ENCODE measurements around the gene MAN2A2.

MAN2A2 gene

DNA sequence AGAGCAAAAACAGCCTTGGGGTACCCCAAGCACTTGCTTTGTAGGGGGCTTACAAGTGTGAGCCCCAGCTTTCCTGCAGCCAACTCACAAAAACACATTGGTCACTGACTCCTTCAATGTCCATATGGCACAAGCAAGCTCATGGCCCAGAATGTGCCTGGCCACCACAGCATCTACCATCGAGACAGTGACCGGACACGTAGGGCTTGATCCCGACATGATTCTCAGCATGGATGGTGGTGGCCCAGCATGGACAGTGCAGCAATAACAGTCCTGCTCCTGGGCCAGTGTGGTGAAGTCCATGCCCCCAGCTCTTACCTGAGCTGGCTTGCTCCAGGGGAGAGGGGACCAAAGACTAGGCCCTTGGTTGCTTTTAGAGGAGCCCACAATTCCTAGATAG is 37.9 kb downstream of the MAN2A2 start:
- TF ChIP-seq TARDBP (IDR thresholded peaks at IDR 0.05) (no peak), ARNT (IDR thresholded peaks at IDR 0.05) (no peak), SUZ12 (IDR thresholded peaks at IDR 0.05) (no peak), SP1 (IDR thresholded peaks at IDR 0.05) (no peak), BHLHE40 (IDR thresholded peaks at IDR 0.05; ENCODE audit: borderline replicate concordance) (no peak), FOXM1 (IDR thresholded peaks at IDR 0.05; ENCODE audit: borderline replicate concordance) (no peak), L3MBTL2 (conservative IDR thresholded peaks at IDR 0.05) (no peak), ELF4 (IDR thresholded peaks at IDR 0.05) (no peak), CTBP1 (IDR thresholded peaks at IDR 0.05; ENCODE audit: borderline replicate concordance) (no peak), HDGF (IDR thresholded peaks at IDR 0.05; ENCODE audit: borderline replicate concordance) (no peak), FOXA1 (IDR thresholded peaks at IDR 0.05) (no peak), FOXK2 (IDR thresholded peaks at IDR 0.05) (no peak), ZNF384 (IDR thresholded peaks at IDR 0.05) (no peak), LEF1 (IDR thresholded peaks at IDR 0.05; ENCODE audit: borderline replicate concordance) (no peak), NFRKB (IDR thresholded peaks at IDR 0.05) (no peak)
- TF ChIP-seq, protein P1, sequence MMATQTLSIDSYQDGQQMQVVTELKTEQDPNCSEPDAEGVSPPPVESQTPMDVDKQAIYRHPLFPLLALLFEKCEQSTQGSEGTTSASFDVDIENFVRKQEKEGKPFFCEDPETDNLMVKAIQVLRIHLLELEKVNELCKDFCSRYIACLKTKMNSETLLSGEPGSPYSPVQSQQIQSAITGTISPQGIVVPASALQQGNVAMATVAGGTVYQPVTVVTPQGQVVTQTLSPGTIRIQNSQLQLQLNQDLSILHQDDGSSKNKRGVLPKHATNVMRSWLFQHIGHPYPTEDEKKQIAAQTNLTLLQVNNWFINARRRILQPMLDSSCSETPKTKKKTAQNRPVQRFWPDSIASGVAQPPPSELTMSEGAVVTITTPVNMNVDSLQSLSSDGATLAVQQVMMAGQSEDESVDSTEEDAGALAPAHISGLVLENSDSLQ (IDR thresholded peaks at IDR 0.05), result no peak
- CTCF ChIA-PET, result interaction anchor here (3.1 kb wide), 1 partner anchor 9 kb away, joined by 13 read pairs; the partner anchor contains the start of gene HDDC3
- no peak for DNase-seq (ENCODE audit: extremely low spot score)
- POLR2A ChIA-PET, result interaction anchor here (1.3 to 4.0 kb wide), 2 partner anchors 9 to 13 kb away, joined by 6 to 21 read pairs; partner anchors contain the start of genes HDDC3 and RCCD1

DNA sequence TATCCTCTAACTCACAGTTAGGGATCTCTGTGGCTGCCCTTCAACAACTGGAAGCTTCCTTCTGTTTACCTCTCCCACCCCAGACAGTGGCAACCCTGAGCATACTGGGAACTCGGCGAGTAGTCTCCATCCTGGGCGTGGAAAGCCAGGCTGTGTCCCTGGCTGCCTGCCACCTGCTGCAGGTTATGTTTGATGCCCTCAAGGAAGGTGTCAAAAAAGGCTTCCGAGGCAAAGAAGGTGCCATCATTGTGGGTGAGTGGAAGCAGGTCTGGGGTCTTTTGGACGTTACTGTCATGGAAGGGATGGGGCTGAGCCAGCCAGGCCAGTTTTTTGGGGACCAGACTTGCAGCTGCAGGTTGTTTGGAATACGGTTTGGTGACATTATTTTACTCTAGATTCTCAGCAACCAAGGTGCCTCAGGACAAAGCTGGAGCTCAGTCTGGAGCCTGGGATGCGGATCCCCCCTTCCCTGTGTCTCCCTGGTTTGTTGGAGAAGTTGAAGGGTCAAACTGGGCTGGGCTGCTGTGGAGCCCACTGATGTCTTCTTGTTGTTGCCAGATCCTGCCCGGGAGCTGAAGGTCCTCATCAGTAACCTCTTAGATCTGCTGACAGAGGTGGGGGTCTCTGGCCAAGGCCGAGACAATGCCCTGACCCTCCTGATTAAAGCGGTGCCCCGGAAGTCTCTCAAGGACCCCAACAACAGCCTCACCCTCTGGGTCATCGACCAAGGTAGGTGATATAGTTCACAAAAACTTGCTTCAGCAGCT is 39.4 kb downstream of the MAN2A2 start:
- no peak for TF ChIP-seq ARNT (IDR thresholded peaks at IDR 0.05)
- TF ChIP-seq SP1 (IDR thresholded peaks at IDR 0.05), result no peak
- TF ChIP-seq HDGF (IDR thresholded peaks at IDR 0.05; ENCODE audit: borderline replicate concordance), result no peak
- no peak for TF ChIP-seq ZNF384 (IDR thresholded peaks at IDR 0.05)
- TF ChIP-seq FOXA1 (IDR thresholded peaks at IDR 0.05), result no peak
- TF ChIP-seq NFRKB (IDR thresholded peaks at IDR 0.05), result no peak
- no peak for TF ChIP-seq BHLHE40 (IDR thresholded peaks at IDR 0.05; ENCODE audit: borderline replicate concordance)
- no peak for TF ChIP-seq SUZ12 (IDR thresholded peaks at IDR 0.05)
- no peak for TF ChIP-seq FOXK2 (IDR thresholded peaks at IDR 0.05)
- no peak for TF ChIP-seq TARDBP (IDR thresholded peaks at IDR 0.05)
- no peak for TF ChIP-seq CTBP1 (IDR thresholded peaks at IDR 0.05; ENCODE audit: borderline replicate concordance)
- TF ChIP-seq ELF4 (IDR thresholded peaks at IDR 0.05), result no peak
- TF ChIP-seq LEF1 (IDR thresholded peaks at IDR 0.05; ENCODE audit: borderline replicate concordance), result no peak
- no peak for TF ChIP-seq FOXM1 (IDR thresholded peaks at IDR 0.05; ENCODE audit: borderline replicate concordance)
- TF ChIP-seq, protein P1 (IDR thresholded peaks at IDR 0.05), result no peak
- TF ChIP-seq L3MBTL2 (conservative IDR thresholded peaks at IDR 0.05), result no peak
- DNase-seq (ENCODE audit: extremely low spot score), result no peak
- POLR2A ChIA-PET, result interaction anchor here (1.5 to 4.0 kb wide), 3 partner anchors 10 to 12 kb away, joined by 5 to 21 read pairs (median 5); partner anchors contain the start of genes HDDC3 and RCCD1
- CTCF ChIA-PET, result interaction anchor here (0.7 to 3.1 kb wide), 3 partner anchors 8 to 14 kb away, joined by 3 to 13 read pairs (median 12); partner anchors contain the start of genes HDDC3 and UNC45A

DNA sequence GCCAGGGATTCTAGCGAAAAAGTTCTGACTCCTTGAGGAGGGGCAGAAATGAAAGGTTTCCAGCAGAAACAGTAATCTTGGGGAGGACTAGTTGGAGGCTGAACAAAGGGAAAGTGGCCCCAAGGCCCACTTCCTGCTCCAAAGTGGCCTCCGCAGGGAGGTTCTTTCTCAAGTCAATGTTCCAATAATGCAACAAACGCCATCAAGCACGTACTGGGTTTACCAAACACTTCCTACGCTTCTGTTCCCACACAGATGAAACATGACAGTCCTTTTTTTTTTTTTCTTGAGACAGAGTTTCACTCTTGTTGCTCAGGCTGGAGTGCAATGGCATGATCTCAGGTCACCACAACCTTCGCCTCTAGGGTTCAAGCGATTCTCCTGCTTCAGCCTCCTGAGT is 42.0 kb downstream of the MAN2A2 start:
- no peak for TF ChIP-seq FOXK2 (IDR thresholded peaks at IDR 0.05)
- no peak for TF ChIP-seq BHLHE40 (IDR thresholded peaks at IDR 0.05; ENCODE audit: borderline replicate concordance)
- no peak for TF ChIP-seq FOXA1 (IDR thresholded peaks at IDR 0.05)
- no peak for DNase-seq (ENCODE audit: extremely low spot score)
- ChIA-PET POLR2A (interaction anchor here (1.7 to 2.1 kb wide), 2 partner anchors 8 to 10 kb away, joined by 5 to 9 read pairs; partner anchors contain the start of gene UNC45A), CTCF (interaction anchor here (1.2 to 3.8 kb wide), 2 partner anchors 11 to 12 kb away, joined by 5 to 26 read pairs; partner anchors contain the start of genes HDDC3 and UNC45A)

DNA sequence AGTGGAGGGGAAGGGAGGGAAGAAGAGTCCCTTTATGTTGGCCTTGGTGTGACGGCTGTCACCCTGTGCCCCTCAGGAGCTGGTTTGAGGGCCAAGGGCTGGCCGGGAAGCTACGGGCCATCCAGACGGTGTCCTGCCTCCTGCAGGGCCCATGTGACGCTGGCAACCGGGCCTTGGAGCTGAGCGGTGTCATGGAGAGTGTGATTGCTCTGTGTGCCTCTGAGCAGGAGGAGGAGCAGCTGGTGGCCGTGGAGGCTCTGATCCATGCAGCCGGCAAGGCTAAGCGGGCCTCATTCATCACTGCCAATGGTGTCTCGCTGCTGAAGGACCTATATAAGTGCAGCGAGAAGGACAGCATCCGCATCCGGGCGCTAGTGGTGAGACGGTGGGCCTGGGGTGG is 43.4 kb downstream of the MAN2A2 start:
- no peak for DNase-seq (ENCODE audit: extremely low spot score)
- POLR2A ChIA-PET, result interaction anchor here (0.5 to 3.6 kb wide), 4 partner anchors 8 to 29 kb away, joined by 3 to 22 read pairs (median 12); partner anchors contain the start of genes HDDC3, RCCD1 and UNC45A
- TF ChIP-seq SP1 (IDR thresholded peaks at IDR 0.05), result no peak
- TF ChIP-seq FOXA1 (IDR thresholded peaks at IDR 0.05), result no peak
- TF ChIP-seq HDGF (IDR thresholded peaks at IDR 0.05; ENCODE audit: borderline replicate concordance), result no peak
- no peak for TF ChIP-seq ARNT (IDR thresholded peaks at IDR 0.05)
- no peak for TF ChIP-seq BHLHE40 (IDR thresholded peaks at IDR 0.05; ENCODE audit: borderline replicate concordance)
- no peak for TF ChIP-seq NFRKB (IDR thresholded peaks at IDR 0.05)
- no peak for TF ChIP-seq LEF1 (IDR thresholded peaks at IDR 0.05; ENCODE audit: borderline replicate concordance)
- TF ChIP-seq, protein P1 (IDR thresholded peaks at IDR 0.05), result no peak
- no peak for TF ChIP-seq TARDBP (IDR thresholded peaks at IDR 0.05)
- TF ChIP-seq FOXM1 (IDR thresholded peaks at IDR 0.05; ENCODE audit: borderline replicate concordance), result no peak
- TF ChIP-seq FOXK2 (IDR thresholded peaks at IDR 0.05), result no peak
- no peak for TF ChIP-seq ZNF384 (IDR thresholded peaks at IDR 0.05)
- no peak for TF ChIP-seq L3MBTL2 (conservative IDR thresholded peaks at IDR 0.05)
- CTCF ChIA-PET, result interaction anchor here (3.8 kb wide), 1 partner anchor 13 kb away, joined by 26 read pairs; the partner anchor contains the start of genes HDDC3 and UNC45A

DNA sequence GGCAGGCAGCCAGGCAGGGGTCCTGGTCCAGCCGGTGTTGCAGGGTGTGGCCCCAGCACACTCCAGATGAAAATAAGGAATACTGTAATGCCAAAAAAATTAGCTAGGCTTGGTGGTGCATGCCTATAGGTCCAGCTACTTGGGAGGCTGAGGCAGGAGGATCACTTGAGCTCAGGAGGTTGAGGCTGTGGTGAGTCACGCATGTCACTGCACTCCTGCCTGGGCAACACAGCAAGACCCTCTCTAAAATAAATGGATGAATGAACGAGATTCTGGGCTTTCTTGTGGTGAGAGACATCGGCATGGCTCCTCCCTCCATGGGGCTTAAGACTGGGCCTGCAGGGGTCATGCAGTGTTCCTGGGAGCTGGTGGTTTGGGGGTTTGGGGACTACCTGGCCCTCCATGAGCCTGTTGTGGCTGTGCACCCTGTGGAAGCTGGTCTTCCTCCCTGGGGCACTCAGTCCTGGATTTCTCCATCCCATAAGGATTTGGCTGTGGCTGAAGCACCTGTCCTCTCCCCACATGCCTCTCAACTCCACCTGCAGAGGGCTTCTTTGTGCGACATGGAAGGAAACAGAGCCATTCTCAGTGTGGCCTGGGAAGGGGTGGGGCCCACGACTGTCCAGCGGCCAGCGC is 44.0 kb downstream of the MAN2A2 start:
- DNase-seq (ENCODE audit: extremely low spot score), result no peak
- no peak for TF ChIP-seq CTBP1 (IDR thresholded peaks at IDR 0.05; ENCODE audit: borderline replicate concordance)
- TF ChIP-seq SP1 (IDR thresholded peaks at IDR 0.05), result no peak
- TF ChIP-seq LEF1 (IDR thresholded peaks at IDR 0.05; ENCODE audit: borderline replicate concordance), result no peak
- TF ChIP-seq BHLHE40 (IDR thresholded peaks at IDR 0.05; ENCODE audit: borderline replicate concordance), result no peak
- no peak for TF ChIP-seq NFRKB (IDR thresholded peaks at IDR 0.05)
- TF ChIP-seq SUZ12 (IDR thresholded peaks at IDR 0.05), result no peak
- TF ChIP-seq FOXA1 (IDR thresholded peaks at IDR 0.05), result no peak
- TF ChIP-seq HDGF (IDR thresholded peaks at IDR 0.05; ENCODE audit: borderline replicate concordance), result no peak
- POLR2A ChIA-PET, result interaction anchor here (1.3 to 3.6 kb wide), 3 partner anchors 8 to 15 kb away, joined by 6 to 22 read pairs (median 17); partner anchors contain the start of genes HDDC3, RCCD1 and UNC45A
- CTCF ChIA-PET, result interaction anchor here (3.8 kb wide), 1 partner anchor 14 kb away, joined by 26 read pairs; the partner anchor contains the start of genes HDDC3 and UNC45A

Measured in HEK293T (cell line).